CD1c-positive myeloid dendritic cell (primary cell): ENCODE measurements around the gene YWHAQ.
A peak's percentile ranks its signal among the peaks of the same experiment; 100 is the strongest.

Source experiments
- DNase-seq: peaks from one replicate; pipeline ENCODE4 v3.0.0-alpha.2; 2016; ENCODE audit errors: extremely low spot score

Gene YWHAQ

DNA sequence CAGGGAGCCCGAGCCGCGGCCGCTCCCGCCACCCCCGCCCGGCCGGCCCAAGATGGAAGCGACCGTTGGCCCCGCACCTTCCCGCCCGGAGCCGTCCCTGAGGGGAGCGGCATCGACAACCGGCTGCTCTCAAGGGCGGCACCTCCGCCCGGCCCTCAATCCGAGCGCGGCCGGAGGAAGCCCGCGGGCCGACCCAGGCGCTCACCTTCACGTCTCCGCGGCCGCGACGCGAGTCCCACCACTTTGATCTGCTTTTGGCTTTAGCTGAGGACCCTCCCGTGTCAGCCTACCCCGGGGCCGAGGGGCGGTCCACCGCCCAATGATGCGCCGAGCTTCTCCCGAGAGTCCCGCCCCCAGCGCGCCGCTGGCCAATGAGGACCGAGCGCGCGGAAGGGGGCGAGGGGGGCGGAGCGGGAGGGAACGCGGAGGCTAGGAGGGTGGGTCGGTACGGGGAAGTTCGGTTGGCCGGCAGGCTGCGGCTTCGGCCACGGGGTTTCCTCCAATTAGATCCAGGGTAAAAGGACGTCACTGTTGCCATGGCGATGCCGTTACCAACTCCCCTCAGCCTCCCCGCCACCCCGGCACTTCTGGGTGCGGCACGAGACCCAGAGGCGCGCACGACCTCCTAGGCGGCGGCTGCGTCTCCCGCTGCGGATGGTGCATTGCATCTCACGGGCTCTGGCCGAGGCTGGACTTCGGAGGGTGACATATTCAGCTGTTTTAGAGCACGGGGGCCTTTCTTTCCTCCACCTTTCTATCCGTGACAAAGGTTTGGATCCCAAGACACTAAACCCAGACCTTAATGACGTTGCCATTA is at the start of gene YWHAQ:
YWHAQ (minus strand) TSS at position 262 of the 817 bp plus-strand sequence. CDS start 545 bp downstream, outside the sequence.
- peak; percentile 100 for DNase-seq

DNA sequence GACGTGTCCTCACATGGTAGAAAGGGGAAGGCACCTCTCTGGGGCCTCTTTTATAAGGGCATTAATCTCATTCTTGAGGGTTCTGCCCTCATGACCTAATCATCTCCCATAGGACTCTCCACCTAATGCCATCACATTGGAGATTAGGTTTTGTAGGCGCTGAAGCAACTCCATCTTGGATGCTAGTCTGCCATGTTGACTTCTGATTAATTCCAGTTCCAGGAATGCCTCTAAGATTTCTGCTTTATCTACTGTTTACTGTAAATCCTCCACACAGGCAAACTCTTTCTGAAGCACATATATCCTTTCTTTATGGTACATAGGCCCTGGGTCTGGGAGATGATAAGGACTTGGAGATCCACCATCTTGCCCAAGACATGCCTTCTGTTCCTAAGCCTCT is 49.3 kb upstream of the YWHAQ start:
- no peak for DNase-seq

DNA sequence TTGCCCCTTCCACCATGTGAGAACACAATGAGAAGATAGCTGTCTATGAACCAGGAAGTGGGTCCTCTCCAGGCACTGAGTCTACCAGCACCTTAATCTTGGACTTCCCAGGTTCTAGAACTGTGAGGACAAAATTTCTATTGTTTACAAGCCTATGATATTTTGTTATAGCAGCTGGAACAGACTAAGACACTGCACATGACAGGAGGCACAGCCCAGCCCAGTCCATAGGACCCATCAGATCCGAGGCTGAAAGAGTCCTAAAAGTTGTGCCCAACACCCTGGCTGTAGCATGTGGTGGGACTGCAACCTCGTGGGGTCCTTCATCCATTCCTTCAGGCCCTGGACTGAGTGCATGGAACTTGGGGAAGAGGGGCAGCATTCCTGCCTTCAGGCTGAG is 48.4 kb upstream of the YWHAQ start:
- no peak for DNase-seq

DNA sequence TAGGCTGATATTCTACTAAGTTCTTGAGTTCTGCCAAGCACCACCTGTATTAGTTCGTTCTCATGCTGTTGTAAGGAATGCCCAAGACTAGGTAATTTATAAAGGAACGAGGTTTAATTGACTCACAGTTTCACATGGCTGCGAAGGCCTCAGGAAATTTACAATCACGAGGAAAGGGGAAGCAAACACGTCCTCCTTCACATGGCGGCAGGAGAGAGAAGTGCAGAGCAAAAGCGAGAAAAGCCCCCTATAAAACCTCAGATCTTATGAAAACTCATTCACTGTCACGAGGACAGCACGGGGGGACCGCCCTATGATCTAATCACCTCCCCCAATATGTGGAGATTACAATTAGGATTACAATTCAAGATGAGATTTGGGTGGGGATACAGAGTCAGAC is 47.7 kb upstream of the YWHAQ start:
- peak; percentile 58 for DNase-seq

DNA sequence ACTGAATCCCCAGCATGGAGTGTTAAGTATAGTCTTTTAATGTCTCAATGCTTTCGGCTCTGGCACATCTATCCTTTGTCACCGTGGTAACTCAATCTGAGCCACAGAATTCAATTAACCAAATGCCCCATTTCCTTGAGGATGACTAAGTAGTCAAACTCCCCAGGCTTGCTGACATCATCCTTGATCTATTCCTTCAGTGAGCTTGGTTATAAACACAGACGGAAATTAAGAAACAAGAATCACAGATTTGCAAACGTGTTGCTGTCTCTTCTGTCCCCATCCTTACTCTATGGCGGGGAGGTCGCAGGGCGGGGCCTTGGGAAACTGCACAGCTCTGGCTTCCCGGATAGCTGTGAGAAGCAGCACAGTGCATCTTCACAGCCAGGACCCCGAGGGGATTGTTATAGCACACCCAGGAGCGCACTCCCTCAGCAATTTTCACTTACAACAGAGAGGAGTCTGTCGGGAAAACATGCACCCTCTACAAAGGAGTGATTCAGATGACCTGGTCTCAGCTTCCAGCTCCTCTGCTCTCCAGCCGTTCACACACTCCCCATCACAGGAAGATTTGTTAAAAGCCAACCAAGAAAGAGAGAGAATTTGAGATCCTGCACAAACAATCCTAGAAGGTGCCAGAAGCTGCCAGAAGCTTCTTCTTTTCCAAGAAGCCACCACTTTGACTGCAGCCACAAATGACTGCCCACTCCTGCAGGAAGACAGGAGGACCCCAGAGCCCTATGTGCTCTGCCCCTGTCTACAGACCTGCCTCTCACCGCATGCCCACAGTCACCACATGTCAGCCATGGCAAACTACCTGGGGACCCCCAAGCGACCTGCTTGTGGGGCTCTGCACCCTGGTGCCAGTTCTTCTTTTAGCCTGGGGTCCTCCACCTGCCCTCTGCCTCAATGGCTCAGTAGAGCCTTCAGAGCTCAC is 44.9 kb upstream of the YWHAQ start:
- DNase-seq = no peak

DNA sequence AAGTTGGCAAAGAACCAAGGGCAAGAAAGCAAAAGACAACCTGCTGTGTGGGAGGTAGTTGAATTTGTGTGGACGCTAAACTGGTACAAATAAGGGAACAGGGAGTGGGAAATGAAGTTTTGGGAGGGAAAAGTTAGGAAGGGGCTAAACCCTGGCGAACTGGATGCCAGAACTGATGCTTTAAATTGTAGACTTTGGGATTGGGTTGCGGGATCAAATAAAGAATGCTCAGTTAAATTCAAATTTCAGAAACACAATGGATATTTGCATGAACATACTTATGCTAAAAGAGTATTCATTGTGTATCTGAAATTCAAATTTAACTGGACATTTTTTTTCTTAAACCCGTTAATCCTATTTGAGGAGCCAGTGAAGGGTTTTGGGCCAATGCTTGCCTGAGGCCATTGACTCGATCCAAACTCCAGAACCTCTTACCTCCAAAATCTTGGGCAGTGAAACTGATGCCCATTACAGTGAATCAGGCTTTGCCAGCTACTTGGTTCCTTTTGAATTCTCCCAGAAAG is 44.2 kb upstream of the YWHAQ start:
- no peak for DNase-seq

DNA sequence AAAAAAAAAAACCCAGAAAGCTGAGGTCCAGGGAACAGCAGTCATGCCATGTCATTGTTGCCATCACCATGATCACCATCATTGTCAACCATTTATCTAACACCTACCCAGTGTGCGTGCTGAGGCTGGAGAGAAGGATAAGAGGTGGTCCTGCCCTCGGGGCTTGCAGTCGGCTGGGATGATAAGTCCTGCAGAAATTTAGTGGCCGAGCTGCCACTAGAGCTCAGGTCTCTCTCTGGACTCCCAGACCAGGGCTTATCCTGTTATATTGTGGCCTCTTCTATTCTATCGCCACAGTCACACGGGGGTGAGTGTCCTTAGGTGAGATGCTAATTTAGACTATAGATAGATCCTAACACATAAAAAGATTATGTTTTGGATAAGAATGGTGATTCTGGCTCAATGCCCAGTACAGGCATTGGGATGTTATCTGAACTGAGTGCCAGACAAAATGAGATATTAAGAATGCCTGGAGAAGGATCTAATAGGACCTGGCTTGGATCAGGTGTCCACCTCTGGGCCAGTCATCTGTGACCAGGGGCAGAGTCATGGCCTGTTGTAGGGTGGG is 43.2 kb upstream of the YWHAQ start:
- no peak for DNase-seq

DNA sequence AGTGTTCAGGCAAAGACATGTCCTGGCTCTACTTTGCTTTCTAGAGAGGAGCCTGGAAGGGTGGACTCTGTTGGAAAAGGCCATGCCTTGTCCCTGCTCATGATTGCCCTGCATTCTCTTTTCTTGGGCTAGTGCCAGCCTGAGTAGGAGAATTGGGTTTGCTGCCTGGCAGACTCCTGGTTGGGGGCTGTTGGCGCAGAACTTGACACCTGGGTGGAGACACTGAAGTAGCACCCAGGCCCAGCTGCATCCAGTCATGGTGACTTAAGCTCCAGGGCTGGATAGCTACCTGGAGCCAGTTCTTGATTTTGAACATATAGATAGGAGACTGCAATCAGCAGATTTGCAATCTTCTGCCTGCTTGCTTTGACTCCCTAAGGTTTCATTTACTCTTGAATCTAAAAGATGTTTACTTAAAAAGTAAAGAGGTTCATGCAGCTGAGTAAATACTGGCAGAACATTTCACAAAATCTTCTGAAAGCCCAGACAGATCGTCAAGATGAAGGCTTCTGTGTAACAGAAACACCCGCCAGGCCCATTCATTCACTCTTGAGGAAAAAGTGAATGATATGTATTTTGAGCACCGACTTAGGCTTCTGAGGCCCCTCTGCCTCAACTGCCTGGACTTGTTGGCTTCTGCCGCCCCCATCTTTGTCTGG is 38.0 kb upstream of the YWHAQ start:
- no peak for DNase-seq

DNA sequence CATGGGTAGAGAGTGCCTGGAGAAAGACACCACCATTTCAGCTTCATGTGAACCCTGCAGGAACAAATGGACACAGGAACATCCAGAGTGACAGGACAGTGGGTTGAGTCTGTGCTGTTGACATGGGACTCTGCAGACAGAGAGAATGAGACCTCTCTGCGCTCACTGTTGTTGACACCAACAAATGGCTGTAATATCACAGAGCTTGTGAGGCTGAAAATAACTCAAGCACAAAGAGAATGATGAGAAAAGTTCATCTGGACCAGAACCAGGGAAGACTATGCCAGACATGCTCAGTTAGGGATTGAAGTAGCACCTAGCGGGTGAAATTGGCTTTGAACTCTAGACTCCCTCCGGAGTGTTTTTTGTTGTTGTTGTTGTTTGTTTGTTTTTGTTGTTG is 37.0 kb upstream of the YWHAQ start:
- DNase-seq = no peak

DNA sequence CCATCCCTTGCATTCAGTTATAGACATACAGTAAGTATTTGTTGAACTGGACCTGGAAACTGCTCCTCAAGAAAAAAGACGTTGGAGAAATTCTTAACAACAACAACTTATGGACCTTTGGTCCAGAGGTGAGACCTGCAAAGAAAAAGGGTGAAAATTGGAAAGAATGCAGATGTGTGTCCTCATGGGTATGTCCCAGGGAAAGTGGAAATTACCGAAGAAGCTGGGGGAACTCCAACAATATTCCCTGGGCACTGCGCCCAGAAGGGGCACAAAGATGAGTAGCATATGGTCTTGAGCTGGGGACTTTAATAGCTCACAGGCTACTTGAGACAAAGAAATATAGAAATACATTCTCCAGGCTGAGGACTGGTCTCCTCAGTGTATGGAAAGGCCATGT is 35.5 kb upstream of the YWHAQ start:
- no peak for DNase-seq

DNA sequence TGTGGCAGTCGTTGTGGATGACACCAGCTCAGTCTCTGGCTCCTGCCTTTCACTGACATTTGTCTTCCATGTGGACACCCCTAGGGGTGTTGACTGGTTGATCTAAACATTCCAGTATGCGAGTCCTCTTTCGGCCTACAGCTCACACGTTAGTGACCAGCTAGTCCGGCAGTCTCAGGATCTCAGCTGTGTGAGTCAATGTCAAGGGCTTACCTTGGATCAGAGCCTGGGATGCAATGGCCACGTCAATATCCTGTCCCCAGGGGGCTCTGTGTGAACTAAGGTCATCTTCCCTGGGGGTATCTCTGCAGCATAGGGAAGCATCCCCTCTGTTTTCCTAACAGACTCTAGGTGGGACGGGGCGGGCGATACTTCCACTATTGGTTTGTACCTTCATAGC is 35.1 kb upstream of the YWHAQ start:
- DNase-seq = no peak

DNA sequence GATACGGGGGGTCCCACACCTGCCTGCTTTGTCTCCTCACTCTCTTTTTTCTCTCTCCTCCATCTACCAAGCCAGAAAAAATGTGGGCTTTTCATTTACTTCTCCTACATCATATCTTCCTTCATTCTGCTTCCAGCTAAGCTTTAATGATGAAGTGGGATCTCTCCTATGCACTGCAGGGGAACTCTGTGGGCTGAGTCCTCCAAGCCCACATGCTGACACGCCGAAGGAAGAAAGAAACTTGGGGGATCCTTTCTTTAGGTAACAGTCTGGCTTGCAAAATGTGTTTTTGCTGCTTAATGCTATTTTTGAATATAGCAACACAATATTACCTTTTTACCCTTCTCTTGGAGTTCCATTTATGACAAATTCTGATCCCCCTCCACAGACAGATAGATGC is 33.6 kb upstream of the YWHAQ start:
- DNase-seq = no peak

DNA sequence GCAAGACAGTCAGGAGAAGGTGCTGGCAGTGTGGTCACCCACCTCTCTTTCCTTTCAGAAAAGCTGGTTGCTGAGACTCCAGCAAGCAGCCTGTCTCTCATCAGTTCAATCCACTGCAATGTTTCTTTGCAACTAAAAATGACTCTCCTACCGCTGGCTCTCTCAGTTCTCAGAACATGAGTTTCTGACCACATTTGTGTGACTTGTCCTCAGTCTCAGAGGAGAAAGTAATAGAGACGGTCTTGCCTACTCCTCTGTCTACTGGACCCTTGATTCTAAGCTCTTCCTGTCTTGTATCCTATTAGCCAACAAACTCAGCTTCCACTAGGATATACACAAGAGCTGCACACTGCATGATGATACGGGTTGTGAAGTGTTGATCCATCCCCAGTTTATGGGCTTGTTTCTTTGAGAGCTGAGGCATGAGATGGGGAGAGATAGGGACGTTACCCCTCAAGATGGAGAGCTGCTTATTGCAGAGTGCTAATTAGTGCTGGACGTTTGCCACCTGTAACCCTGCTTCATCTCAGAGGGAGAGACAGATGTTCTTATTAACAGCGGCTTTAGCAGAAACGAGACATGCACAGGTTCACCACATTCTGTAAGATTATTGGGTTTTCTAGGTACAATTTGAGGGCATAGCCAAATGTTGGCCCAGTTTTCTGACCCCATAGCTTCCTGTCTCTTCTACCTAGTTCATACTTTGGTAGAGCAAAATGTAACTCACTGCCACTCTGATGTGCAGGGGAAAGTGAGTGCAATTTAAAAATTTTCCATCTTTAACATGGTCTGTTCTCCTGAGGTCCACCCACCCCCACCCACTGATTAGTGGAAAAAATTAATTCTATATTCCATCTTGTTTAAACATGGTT is 32.4 kb upstream of the YWHAQ start:
- no peak for DNase-seq

DNA sequence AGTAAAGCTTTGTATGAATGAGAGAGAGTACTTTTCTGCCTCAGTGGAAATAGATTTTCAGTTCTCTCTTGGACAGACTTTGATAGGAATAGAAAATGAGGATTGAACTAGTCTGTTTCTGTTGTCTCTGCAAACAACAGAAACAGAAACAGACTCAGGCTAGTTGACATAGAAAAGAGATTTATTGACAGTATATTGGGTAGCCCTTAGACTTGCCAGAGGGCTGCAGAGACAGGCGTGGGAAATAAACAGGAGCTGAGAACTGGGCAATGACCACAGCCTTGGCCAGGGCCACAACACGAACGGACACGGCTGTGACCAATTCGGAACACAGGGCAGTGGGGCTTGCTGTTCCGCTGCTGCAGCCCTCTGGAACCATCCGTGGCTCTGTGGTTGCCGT is 30.5 kb upstream of the YWHAQ start:
- DNase-seq = no peak

DNA sequence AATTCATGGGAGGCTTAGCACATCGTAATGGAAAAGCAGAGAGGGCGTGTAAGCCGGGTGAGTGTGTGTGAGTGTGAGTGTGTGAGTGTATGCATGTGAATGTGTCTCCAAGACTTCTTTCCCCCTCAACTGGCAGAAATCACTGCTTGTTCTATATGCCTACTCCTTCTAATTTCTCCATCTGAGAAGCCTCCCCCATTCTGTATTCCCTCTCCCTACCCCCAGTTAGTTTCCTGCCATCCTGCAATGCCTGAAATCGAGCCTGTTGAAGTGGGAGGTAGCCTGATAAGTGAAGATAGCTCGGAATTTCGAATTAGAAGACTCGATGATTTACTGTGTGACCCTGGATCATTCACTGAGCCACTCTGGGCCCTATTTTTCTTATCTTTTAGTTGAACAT is 30.0 kb upstream of the YWHAQ start:
- no peak for DNase-seq

DNA sequence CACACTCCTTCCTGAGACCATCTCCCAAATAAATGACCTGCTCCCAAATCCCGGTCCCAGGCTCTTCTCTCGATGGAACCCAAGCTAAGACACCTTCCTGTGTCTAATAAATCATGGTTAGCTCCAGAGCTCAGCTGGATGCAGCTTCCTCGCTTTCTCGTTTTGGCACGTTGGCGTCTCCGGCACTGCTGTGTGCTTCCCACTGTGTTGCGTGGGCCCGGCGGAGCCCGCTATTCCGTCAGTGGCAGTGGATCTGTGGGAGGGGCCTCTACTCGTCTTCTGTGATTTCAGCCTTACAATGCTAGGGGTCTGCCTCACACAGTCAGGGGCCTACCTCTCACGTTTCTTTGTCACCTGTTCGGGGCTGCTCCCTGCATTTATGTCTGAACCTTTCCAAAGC is 29.4 kb upstream of the YWHAQ start:
- no peak for DNase-seq

DNA sequence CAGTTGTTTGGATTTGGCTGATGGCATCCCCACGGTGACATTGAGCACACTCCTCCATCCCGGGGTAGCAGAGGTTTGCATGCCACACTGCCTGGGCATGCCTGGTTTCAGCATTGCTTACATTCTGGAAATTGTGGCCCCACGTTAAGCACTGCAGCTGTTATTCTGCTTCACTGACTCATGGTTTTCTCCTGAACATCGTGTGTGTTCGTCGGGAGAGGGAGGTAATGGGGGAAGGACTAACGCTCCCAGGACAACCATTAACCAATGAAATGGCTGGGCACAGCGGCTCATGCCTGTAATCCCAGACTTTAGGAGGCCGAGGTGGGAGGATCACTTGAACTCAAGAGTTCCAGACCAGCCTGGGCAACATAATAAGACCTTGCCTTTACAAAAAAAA is 28.2 kb upstream of the YWHAQ start:
- DNase-seq = no peak

DNA sequence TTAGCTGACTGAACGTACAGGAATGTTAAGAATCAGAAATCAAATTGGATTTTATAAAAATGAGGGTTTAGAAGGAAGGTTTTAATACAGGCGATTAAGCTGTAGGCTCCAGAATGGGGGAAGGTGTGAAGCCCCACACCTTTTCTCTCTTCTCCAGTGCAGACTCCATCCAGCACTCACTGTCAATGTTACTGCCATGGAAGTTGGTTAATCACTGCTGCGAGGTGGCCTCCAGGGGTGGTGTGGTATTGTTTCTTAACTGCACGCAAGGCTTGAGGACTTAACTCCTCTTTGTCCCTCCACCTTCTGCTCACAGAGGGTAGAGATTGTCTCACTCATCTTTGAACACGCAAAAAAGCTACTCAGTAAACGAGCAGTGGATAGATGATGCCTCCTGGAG is 26.9 kb upstream of the YWHAQ start:
- DNase-seq = no peak

DNA sequence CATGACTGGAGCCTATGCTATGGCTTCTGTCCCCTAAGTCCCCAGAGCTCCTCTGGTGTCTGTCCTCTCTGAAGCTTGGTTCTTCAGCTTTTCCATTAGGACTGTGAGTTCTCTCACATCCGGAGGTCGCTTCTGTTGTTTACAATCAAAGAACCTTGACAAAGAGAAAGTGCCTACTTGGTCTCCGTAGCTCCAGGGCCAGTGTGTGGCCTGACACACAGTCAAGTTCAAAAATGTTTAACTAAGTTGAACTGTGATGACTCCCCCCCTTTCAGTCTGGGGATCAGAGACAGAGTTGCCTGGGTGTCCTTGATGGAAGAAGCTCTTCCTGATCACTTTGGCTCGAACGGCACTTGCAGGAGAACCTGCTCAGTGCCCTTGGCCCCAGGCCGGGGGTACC is 26.3 kb upstream of the YWHAQ start:
- DNase-seq = no peak

DNA sequence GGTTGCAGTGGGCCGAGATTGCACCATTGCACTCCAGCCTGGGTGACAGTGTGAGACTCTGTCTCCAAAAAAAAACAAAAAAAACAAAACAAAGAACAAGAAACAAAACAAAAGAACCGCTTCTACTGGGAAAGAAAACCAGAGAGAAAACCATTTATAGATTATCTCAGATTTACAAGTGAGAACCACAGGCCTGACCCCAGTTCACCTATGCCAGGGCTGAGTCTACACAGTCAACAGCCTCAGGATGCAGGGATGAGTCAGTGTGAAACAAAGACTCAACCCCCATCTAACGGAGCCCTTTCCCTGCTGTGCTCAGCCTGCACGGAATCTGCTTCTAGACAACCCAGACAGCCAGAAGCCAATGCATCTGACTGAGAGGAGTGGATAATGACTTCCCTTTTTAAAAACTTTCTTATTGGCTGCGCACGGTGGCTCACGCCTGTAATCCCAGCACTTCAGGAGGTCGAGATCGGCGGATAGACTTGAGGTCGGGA is 25.5 kb upstream of the YWHAQ start:
- DNase-seq = no peak
